GM21447 (cell line): ENCODE data around the gene APAF1.
"Not testable (repeated sequence)": the region's sequence is repeated elsewhere in the genome, so short reads cannot be mapped to it uniquely, and the experiment has no call there.

Experiments used
- ATAC-seq: cut with Tn5 transposase; IDR thresholded peaks from one replicate; pipeline ENCODE4 v1.9.1; 2021; ENCODE audit not compliant: unreplicated experiment

Gene APAF1

DNA sequence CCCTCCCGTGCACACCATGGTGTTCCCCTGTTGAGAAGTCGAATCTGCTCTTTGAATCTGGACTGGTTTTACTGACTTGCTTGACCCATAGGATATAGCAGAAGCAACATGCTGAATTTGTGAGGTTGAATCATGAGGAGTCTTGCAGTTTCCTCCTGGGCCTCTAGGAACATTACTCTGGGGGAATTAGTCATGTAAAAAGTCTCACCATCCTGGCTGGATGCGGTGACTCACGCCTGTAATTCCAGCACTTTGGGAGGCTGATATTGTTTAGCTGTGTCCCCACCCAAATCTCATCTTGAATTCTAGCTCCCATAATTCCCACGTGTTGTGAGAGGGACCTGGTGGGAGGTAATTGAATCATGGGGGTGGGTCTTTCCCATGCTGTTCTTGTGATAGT, 110.8 kb downstream of the APAF1 start:
- ATAC-seq, result not testable (repeated sequence)

DNA sequence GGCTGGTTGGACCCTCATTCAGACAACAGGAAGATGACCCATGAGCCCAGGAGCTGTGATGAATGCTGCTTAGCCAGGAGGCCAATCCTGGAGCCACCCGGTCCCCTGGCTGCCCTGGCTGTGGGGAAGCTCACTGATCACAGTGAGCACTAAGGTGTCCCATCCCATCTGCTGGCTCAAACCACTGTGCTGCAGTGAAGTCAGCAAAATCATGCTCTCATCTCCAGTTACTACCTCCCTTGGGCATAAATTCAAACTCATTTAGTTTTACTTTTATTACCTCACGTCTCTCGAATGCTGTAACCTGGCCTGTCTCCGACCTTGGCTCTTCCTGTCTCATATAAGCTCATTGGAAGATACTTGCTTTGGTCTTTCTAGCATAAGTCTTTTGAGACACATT, 112.4 kb downstream of the APAF1 start:
- no peak for ATAC-seq

DNA sequence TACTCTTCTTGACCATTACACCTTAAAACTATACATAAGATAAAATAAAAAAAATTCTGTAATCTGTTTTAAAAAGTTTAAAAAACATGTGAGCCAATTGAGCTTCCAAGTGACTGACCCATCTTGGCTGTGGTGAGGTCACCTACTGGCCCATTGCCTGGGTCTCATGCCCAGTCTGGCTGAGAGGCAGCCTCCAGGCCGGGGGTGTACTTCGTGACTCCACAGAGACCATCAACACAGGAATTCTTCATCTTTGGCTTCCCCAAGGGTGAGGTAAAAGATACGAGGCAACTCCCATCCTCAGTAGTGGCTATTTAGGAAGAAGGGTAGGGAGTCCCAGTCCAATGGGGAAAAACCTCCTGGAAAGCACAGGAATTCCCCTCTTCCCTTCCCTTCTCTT, 113.2 kb downstream of the APAF1 start:
- ATAC-seq, result no peak

DNA sequence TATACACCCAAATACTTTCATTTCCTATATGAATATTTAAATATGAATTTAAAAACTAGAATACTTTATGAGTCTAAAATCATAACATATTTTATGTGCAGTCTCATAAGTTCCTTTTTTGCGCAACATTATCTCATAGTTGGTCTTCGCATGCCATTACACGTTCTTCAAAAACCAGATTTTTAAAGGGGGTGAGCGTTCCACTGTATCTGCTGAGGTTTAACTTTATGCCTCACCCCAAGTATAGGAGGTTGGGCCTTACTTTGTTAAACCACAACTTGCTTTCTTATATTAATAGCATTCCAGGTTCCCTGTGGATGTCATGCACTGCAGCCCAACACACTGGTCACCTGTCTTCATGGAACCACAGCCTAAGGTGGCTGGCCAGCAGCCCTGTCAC, 118.6 kb downstream of the APAF1 start:
- no peak for ATAC-seq

DNA sequence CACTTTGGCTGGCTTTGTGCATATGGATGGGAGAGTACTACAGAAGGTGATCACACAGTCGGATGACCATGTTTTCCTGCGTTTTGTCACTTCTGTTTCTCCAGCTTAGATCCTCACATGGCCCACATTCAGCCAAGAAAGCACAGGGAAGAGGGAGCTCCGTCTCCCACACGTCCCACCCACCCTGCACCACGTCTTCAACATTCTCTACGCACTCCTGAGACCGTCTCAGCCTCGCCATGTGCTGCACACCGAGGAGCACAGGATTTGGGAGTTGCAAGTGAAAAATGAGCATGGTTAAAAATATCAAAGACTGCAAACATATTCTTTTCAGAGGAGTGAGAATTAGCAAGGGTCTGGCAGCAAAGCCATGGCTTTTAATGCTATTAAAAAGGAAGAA, 122.2 kb downstream of the APAF1 start:
- no peak for ATAC-seq

DNA sequence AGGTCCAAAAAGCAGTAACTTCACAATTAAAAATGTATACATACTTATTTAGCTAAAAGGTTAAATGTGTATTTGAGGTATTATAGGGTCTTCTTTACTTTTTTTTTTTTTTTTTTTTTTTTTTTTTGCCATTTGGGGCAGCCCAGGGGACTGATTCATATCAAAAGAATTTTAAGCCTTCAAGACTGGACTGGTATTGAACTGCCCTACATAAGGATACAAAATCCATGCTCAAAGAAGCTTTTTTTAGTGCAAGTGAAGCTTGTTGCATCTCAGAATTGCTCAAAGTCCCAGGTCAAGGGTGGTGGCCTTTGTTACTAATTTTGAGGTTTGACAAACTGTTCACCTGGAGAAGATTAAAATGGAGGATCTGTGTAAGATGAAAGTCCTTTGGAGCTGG, 124.0 kb downstream of the APAF1 start:
- no peak for ATAC-seq

DNA sequence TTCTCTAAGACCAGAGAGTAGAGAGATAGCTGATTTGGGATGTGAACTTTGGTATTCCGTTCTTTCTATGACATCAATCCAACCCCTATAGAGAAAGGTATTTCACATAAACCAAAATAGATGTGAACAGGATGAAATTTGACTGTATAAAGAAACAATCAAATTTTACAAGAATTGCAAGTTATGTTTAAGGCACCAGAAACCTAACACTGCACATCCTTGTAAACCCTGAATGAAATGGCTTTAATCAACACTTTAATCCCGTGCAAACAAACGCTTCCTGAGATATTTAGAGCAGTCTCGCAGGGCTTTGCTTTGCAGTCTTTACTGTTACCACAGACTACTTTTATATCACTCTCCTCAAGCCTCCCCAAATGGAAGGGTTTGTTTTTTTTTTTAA, 125.1 kb downstream of the APAF1 start:
- ATAC-seq, result no peak

DNA sequence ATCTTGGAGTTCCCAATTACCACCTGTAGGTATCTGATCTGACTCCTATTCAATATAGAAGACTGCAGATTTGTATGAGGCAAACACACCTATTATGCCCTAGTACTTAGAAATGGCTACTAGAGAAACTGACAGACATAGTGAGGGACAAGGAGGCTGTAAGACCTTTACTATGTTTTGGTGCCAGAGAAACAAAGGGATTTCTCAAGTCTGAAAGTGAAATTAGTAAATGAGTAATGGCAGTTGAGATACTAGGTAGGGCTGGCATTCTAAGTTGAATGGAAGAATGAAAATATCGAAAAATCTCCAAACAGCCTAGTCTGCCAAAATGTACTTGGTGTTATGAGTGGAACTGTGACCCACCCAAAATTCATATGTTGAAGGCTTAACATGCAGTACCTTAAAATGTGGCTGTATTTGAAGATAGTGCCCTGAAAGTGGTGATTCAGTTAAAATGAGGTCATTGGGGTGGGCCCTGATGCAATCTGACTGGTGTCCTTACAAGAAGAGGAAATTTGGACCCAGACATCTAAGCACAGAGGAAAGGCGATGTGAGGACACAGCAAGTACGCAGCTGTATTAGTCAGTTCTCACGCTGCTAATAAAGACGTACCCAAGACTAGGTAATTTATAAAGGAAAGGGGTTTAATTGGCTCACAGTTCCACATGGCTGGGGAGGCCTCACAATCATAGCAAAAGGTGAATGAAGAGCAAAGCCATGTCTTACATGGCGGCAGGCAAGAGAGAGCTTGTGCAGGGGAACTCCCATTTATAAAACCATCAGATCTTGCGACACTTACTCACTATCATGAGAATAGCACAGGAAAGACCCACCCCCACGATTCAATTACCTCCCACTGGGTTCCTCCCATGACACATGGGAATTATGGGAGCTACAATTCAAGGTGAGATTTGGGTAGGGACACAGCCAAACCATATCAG, 127.0 kb downstream of the APAF1 start:
- ATAC-seq, result no peak

DNA sequence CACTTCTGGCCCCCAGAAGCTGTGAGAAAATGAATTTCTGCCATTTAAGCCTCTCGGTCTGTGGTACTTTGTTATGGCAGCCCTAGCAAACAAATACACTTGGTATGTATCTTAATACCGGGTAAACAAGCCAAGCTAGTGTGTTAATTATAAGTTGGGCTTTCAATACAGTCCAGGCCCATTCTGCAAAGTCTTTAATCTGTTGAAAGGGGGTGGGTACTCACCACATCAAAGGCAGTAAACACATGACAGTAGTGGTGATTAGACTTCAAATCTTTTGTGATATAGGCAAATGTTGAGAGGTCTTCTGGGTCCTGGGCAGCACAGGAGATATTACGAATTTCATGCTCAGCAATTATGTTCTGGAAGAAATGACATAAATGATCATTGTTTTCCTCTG, 127.7 kb downstream of the APAF1 start:
- ATAC-seq, result no peak

DNA sequence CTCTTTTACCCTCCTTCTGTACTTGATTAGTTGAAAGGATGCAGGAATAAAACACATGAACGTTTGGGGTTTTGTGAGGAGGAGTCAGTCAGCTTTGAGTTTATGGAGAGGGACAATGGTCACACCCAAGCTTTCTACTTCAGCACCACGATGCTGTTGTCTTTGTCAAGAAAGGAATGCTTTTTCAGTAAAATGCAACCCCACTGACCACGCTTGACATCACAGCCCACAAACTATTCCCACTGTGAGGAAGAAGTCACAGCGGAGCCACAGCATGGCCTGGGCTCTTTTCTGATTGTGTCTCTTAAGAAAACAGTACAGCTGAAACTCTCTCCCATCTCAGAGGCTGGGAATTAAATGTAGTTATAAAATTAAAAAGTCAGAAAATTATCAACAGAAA, 135.2 kb downstream of the APAF1 start:
- ATAC-seq, result no peak

DNA sequence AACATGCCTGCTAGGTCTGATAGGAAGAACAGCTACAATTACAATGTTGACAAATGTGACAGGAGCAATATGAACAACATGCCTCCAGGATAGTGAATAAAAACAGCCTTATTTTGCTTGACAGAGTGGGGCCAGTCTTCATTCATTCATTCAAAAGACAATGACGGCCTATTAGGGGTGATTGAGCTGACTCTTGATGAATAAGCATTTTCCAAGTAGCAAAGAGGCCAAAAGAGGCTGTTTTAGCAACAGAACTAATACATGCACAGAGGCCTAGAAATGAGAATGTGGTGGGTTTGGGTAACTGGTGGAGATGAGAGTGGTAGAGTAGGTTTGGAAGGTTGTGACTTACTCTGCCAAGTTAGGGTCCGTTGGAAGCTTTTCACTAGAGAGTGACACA, 138.3 kb downstream of the APAF1 start:
- no peak for ATAC-seq
